Thyroid gland (tissue), 4 donors: ENCODE measurements around the gene PRSS33.

Experiments used
- POLR2A ChIP-seq, 2 donors: fragments of 450-650 bp; IDR thresholded peaks; one replicate each; pipeline ENCODE4 v1.6.1; 2017; ENCODE audit warnings: antibody characterized with exemption in 2 of 2, mild to moderate bottlenecking in 2 of 2, moderate library complexity in 1 of 2
- TF ChIP-seq, protein P1 (sequence below), 6 experiments: fragments of 200-600 bp in 3 of 6; fragments of 450-650 bp in 3 of 6; sonication (generic) in 3 of 6; IDR thresholded peaks; one replicate each; pipeline ENCODE4 v1.5.1; 2016 to 2019; ENCODE audit warnings: antibody characterized with exemption in 6 of 6, mild to moderate bottlenecking in 2 of 6, inconsistent platforms in 1 of 6, moderate library complexity in 1 of 6

- TF ChIP-seq, protein P1, sequence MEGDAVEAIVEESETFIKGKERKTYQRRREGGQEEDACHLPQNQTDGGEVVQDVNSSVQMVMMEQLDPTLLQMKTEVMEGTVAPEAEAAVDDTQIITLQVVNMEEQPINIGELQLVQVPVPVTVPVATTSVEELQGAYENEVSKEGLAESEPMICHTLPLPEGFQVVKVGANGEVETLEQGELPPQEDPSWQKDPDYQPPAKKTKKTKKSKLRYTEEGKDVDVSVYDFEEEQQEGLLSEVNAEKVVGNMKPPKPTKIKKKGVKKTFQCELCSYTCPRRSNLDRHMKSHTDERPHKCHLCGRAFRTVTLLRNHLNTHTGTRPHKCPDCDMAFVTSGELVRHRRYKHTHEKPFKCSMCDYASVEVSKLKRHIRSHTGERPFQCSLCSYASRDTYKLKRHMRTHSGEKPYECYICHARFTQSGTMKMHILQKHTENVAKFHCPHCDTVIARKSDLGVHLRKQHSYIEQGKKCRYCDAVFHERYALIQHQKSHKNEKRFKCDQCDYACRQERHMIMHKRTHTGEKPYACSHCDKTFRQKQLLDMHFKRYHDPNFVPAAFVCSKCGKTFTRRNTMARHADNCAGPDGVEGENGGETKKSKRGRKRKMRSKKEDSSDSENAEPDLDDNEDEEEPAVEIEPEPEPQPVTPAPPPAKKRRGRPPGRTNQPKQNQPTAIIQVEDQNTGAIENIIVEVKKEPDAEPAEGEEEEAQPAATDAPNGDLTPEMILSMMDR (IDR thresholded peaks at IDR 0.05), result no peak
- no peak for TF ChIP-seq POLR2A (IDR thresholded peaks at IDR 0.05)
Observed at GRCh38 chr16:2779978-2780898, 7.1 kb downstream of the PRSS33 start.
